ENCODE data around the gene MLST8. TPM values are rescaled to one million over a fixed set of nuclear protein-coding genes. Genes with fewer than 3 reads are reported as not detected.
"Not testable (repeated sequence)": the region's sequence is repeated elsewhere in the genome, so short reads cannot be mapped to it uniquely, and the experiment has no call there.

Gene MLST8
- total and polyA plus RNA-seq, 12 donors: 19.3 to 43.1 (median 24.7) TPM

DNA sequence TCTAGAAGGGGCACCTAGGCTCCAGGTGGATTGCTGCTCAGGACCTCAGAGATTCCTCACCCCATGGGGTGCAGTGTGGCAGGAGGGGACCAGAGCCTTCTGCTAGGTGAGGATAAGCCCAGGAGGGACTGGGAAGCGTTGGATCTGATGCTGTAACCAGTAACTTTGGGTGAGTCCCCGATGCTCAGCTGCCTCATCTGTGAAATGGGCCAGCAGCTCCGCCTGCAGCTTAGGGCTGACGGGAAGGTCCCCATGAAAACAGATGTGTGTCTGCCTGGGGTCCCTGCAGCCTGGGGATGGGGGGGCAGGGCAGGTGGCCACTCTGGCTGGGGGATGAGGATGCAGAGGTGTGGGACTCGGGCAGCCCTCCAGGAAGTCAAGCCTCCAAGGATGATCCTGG is 6.2 kb upstream of the MLST8 start:
- DNase-seq (no peak), ATAC-seq (no peak)
- H3K9me3 ChIP-seq: no peaks in the 10 kb centered on the region
- TF ChIP-seq, protein P1, sequence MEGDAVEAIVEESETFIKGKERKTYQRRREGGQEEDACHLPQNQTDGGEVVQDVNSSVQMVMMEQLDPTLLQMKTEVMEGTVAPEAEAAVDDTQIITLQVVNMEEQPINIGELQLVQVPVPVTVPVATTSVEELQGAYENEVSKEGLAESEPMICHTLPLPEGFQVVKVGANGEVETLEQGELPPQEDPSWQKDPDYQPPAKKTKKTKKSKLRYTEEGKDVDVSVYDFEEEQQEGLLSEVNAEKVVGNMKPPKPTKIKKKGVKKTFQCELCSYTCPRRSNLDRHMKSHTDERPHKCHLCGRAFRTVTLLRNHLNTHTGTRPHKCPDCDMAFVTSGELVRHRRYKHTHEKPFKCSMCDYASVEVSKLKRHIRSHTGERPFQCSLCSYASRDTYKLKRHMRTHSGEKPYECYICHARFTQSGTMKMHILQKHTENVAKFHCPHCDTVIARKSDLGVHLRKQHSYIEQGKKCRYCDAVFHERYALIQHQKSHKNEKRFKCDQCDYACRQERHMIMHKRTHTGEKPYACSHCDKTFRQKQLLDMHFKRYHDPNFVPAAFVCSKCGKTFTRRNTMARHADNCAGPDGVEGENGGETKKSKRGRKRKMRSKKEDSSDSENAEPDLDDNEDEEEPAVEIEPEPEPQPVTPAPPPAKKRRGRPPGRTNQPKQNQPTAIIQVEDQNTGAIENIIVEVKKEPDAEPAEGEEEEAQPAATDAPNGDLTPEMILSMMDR (IDR thresholded peaks at IDR 0.05): no peak
- no peak overlapping the region for H3K4me3 ChIP-seq
- peaks cover 4 to 15% (median 10%) of the 10 kb centered on the region in 9 donors for H3K4me1 ChIP-seq
- 72 to 76% methylated on average over 5 of the region's 5 CpGs for WGBS, 2 donors
- H3K27ac ChIP-seq: no peak overlapping the region
- intact Hi-C loops (cut with DNase I): loop anchor here in 1 of 10 donors (10.0 kb wide), 1 partner anchor 306 kb away; no protein-coding TSS in a partner anchor
- peaks cover 14 to 51% (median 34%) of the 10 kb centered on the region in 7 donors for H3K27me3 ChIP-seq
- H3K36me3 ChIP-seq: no peaks in the 10 kb centered on the region

DNA sequence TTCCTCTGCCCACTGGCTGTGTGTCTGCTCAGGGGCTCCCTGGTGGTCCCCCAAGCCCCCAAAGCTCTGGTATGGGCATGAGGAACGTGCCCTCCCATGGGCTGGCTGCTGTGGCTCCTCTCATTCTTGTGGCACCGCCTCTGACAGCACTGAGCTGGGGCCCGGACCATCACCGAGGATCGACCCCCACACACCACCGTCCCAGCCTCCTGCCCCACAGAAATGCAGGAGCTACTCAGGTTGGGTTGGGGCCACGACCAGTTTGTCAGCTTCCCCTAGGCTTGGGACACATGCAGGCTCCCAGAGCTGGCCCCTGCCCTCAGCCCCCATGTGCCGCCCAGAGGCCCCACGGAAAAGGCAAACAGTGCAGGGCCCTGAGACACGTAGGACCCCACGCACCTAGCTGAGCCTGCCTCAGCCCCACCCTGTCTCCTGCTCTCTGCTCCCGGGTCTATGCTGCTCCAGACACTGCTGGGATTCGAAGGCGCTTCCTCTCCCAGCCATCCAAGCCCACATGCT is 5.6 kb upstream of the MLST8 start:
- 67 to 72% methylated on average over 14 of the region's 14 CpGs for WGBS, 2 donors
- Histone ChIP-seq H3K9me3 (no peaks in the 10 kb centered on the region), H3K4me1 (peaks cover 4 to 18% (median 13%) of the 10 kb centered on the region in 9 donors), H3K4me3 (no peak overlapping the region), H3K27ac (no peak overlapping the region), H3K36me3 (no peaks in the 10 kb centered on the region), H3K27me3 (peaks cover 14 to 45% (median 29%) of the 10 kb centered on the region in 7 donors)
- ATAC-seq (no peak), DNase-seq (no peak)
- intact Hi-C loops (cut with DNase I): loop anchor here in 1 of 10 donors (10.0 kb wide), 1 partner anchor 305 kb away; no protein-coding TSS in a partner anchor
- TF ChIP-seq, protein P1 (IDR thresholded peaks at IDR 0.05): no peak

- DNase-seq: no peak
- H3K4me3 ChIP-seq: no peak overlapping the region
- no peak for ATAC-seq
- H3K36me3 ChIP-seq: no peaks in the 10 kb centered on the region
- H3K27me3 ChIP-seq: peaks cover 11 to 39% (median 22%) of the 10 kb centered on the region in 7 donors
- intact Hi-C loops (cut with DNase I): no loop called here
- no peaks in the 10 kb centered on the region for H3K9me3 ChIP-seq
- peaks cover 4 to 17% (median 12%) of the 10 kb centered on the region in 9 donors for H3K4me1 ChIP-seq
- TF ChIP-seq, protein P1 (IDR thresholded peaks at IDR 0.05): no peak
- 87 to 90% methylated on average over 6 of the region's 6 CpGs for WGBS, 2 donors
- H3K27ac ChIP-seq: no peak overlapping the region
Observed at GRCh38 chr16:2200313-2200712, 4.9 kb upstream of the MLST8 start.

GRCh38 chr16:2203119-2203688 is 2.0 kb upstream of the MLST8 start:
- H3K9me3 ChIP-seq; DNase-seq; H3K4me3 ChIP-seq; ATAC-seq; H3K27ac ChIP-seq; intact Hi-C loops (cut with DNase I): not testable (repeated sequence)
- H3K4me1 ChIP-seq: peaks cover 9 to 24% (median 15%) of the 10 kb centered on the region in 9 donors
- H3K27me3 ChIP-seq: peaks cover 0 to 15% (median under 1%) of the 10 kb centered on the region in 7 donors
- 95 to 97% methylated on average over 8 of the region's 8 CpGs for WGBS, 2 donors
- H3K36me3 ChIP-seq: peaks cover 0 to 17% (median 7%) of the 10 kb centered on the region in 9 donors
